Measurements from ENCODE around the gene PTK7. TPM values are rescaled to one million over a fixed set of nuclear protein-coding genes. Genes with fewer than 3 reads are reported as not detected.

The PTK7 gene
- total and polyA plus RNA-seq, 2 experiments from 2014 or later = 127 to 162 TPM

DNA sequence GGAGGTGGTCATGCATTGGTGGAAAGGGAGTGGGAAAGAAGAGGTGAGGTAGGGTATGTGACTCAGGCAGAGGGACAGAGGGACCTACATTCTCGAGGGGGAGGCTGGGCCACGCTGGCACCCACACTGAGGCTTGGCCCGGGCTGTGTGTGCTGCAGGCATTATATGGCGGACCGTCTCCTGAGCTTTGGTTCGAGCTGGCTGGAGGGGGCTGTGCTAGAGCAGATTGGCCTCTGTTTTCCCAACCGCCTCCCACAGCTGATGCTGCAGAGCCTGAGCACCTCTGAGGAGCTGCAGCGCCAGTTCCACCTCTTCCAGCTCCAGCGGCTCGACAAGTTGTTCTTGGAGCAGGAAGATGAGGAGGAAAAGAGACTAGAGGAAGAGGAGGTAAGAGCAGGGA, 129.7 kb downstream of the PTK7 start:
- Histone ChIP-seq H3K27ac (no peak overlapping the region), H3K9me2 (replicated peaks; ENCODE audit: insufficient read depth) (no peaks in the 10 kb centered on the region), H3K4me1 (ENCODE audit: insufficient read depth) (no peaks in the 10 kb centered on the region), H3K36me3 (replicated peaks; ENCODE audit: insufficient read depth, low read depth) (no peaks in the 10 kb centered on the region), H3K4me2 (no peak overlapping the region), H3K79me2 (no peaks in the 10 kb centered on the region), H3K9me3 (ENCODE audit: low read depth) (no peaks in the 10 kb centered on the region), H3K4me3 (no peak overlapping the region), H2AFZ (no peak overlapping the region), H3K27me3 (no peaks in the 10 kb centered on the region), H4K20me1 (ENCODE audit: insufficient read depth, poor library complexity, severe bottlenecking) (no peaks in the 10 kb centered on the region)
- 98% methylated on average over 10 of the region's 10 CpGs for WGBS (ENCODE audit: low lambda C conversion rate, missing lambda C conversion rate)
- TF ChIP-seq, protein P1, sequence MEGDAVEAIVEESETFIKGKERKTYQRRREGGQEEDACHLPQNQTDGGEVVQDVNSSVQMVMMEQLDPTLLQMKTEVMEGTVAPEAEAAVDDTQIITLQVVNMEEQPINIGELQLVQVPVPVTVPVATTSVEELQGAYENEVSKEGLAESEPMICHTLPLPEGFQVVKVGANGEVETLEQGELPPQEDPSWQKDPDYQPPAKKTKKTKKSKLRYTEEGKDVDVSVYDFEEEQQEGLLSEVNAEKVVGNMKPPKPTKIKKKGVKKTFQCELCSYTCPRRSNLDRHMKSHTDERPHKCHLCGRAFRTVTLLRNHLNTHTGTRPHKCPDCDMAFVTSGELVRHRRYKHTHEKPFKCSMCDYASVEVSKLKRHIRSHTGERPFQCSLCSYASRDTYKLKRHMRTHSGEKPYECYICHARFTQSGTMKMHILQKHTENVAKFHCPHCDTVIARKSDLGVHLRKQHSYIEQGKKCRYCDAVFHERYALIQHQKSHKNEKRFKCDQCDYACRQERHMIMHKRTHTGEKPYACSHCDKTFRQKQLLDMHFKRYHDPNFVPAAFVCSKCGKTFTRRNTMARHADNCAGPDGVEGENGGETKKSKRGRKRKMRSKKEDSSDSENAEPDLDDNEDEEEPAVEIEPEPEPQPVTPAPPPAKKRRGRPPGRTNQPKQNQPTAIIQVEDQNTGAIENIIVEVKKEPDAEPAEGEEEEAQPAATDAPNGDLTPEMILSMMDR (IDR thresholded peaks at IDR 0.05; ENCODE audit: poor library complexity) = no peak
- TF ChIP-seq EZH2 (IDR thresholded peaks at IDR 0.05; ENCODE audit: borderline replicate concordance) = no peak
- no peak for DNase-seq (ENCODE audit: low spot score)

DNA sequence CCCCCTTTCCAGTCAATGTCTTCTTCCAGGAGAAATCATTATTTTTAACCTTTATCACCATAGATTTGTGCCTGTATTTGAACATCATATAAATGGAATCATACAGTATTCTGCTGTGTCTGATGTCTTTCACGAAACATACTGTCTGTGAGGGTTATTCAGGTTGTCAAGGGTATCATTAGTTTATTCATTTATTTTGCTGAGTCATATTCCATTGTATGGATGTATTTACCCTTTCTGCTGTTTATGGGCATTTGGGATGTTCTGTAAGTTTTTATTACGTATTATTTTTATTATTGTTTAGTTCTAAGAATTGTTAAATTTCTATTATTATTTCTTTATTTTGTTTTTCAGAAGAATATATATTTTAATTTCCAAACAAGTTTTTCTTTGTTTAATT, 131.2 kb downstream of the PTK7 start:
- TF ChIP-seq EZH2phosphoT487 (IDR thresholded peaks at IDR 0.05; ENCODE audit: low read depth, severe bottlenecking, unreplicated experiment) (no peak), EZH2 (IDR thresholded peaks at IDR 0.05; ENCODE audit: borderline replicate concordance) (no peak)
- TF ChIP-seq, protein P1 (IDR thresholded peaks at IDR 0.05; ENCODE audit: poor library complexity) = no peak
- Histone ChIP-seq H3K4me2 (no peak overlapping the region), H3K9me3 (ENCODE audit: low read depth) (no peaks in the 10 kb centered on the region), H3K27ac (no peak overlapping the region), H3K4me3 (no peak overlapping the region), H2AFZ (no peak overlapping the region), H3K9me2 (replicated peaks; ENCODE audit: insufficient read depth) (no peaks in the 10 kb centered on the region), H3K27me3 (no peaks in the 10 kb centered on the region), H3K79me2 (no peaks in the 10 kb centered on the region), H3K4me1 (ENCODE audit: insufficient read depth) (no peaks in the 10 kb centered on the region), H4K20me1 (ENCODE audit: insufficient read depth, poor library complexity, severe bottlenecking) (no peaks in the 10 kb centered on the region), H3K36me3 (replicated peaks; ENCODE audit: insufficient read depth, low read depth) (no peaks in the 10 kb centered on the region)
- WGBS (ENCODE audit: low lambda C conversion rate, missing lambda C conversion rate) = 98% methylated on average over 2 of the region's 2 CpGs
- DNase-seq (ENCODE audit: low spot score) = no peak

Other genes starting within 250 kb of the PTK7 start
- 94.9 and 111 TPM in 2 replicates for gene RPL7L1, start 196.7 kb upstream of the PTK7 start, total RNA-seq
- 63.0 and 69.5 TPM in 2 replicates for gene RPL7L1, start 196.7 kb upstream of the PTK7 start, polyA plus RNA-seq
- not detected in 2 replicates for gene PTCRA, start 160.3 kb upstream of the PTK7 start, total RNA-seq
- gene PTCRA, start 160.3 kb upstream of the PTK7 start, polyA plus RNA-seq = not detected in 2 replicates
- gene CNPY3, start 146.8 kb upstream of the PTK7 start, total RNA-seq = 53.8 and 71.8 TPM in 2 replicates
- gene CNPY3, start 146.8 kb upstream of the PTK7 start, polyA plus RNA-seq = 137 and 152 TPM in 2 replicates
- gene GNMT, start 115.6 kb upstream of the PTK7 start, total RNA-seq = 4.4 and 6.5 TPM in 2 replicates
- 10.4 and 16.2 TPM in 2 replicates for gene GNMT, start 115.6 kb upstream of the PTK7 start, polyA plus RNA-seq
- 32.4 and 39.4 TPM in 2 replicates for gene PEX6, start 97.1 kb upstream of the PTK7 start, total RNA-seq
- gene PEX6, start 97.1 kb upstream of the PTK7 start, polyA plus RNA-seq = 36.0 and 46.1 TPM in 2 replicates
- gene PPP2R5D, start 91.7 kb upstream of the PTK7 start, total RNA-seq = 35.2 and 40.2 TPM in 2 replicates
- 28.3 and 30.8 TPM in 2 replicates for gene PPP2R5D, start 91.7 kb upstream of the PTK7 start, polyA plus RNA-seq
- gene MEA1, start 62.4 kb upstream of the PTK7 start, total RNA-seq = 72.9 and 73.3 TPM in 2 replicates
- 117 and 127 TPM in 2 replicates for gene MEA1, start 62.4 kb upstream of the PTK7 start, polyA plus RNA-seq
- gene KLHDC3, start 62.1 kb upstream of the PTK7 start, total RNA-seq = 75.5 and 90.5 TPM in 2 replicates
- gene KLHDC3, start 62.1 kb upstream of the PTK7 start, polyA plus RNA-seq = 92.0 and 99.5 TPM in 2 replicates
- 75.8 and 83.2 TPM in 2 replicates for gene RRP36, start 54.7 kb upstream of the PTK7 start, total RNA-seq
- gene RRP36, start 54.7 kb upstream of the PTK7 start, polyA plus RNA-seq = 72.5 and 73.2 TPM in 2 replicates
- gene CUL7, start 22.5 kb upstream of the PTK7 start, total RNA-seq = 46.1 and 58.2 TPM in 2 replicates
- gene CUL7, start 22.5 kb upstream of the PTK7 start, polyA plus RNA-seq = 39.2 and 46.4 TPM in 2 replicates
- gene MRPL2, start 16.9 kb upstream of the PTK7 start, total RNA-seq = 24.7 and 28.8 TPM in 2 replicates
- 68.4 and 81.8 TPM in 2 replicates for gene MRPL2, start 16.9 kb upstream of the PTK7 start, polyA plus RNA-seq
- gene KLC4, start 16.7 kb upstream of the PTK7 start, total RNA-seq = 73.4 and 73.5 TPM in 2 replicates
- gene KLC4, start 16.7 kb upstream of the PTK7 start, polyA plus RNA-seq = 67.5 and 68.9 TPM in 2 replicates
- 19.1 and 22.0 TPM in 2 replicates for gene SRF, start 95.0 kb downstream of the PTK7 start, total RNA-seq
- gene SRF, start 95.0 kb downstream of the PTK7 start, polyA plus RNA-seq = 7.4 and 9.3 TPM in 2 replicates
- 13.4 and 26.2 TPM in 2 replicates for gene CUL9, start 105.9 kb downstream of the PTK7 start, total RNA-seq
- 20.1 and 22.3 TPM in 2 replicates for gene CUL9, start 105.9 kb downstream of the PTK7 start, polyA plus RNA-seq
- 105 and 124 TPM in 2 replicates for gene DNPH1, start 153.2 kb downstream of the PTK7 start, total RNA-seq
- 136 and 153 TPM in 2 replicates for gene DNPH1, start 153.2 kb downstream of the PTK7 start, polyA plus RNA-seq
- 0.36 and 1.1 TPM in 2 replicates for gene TTBK1, start 167.2 kb downstream of the PTK7 start, total RNA-seq
- 0.34 and 0.52 TPM in 2 replicates for gene TTBK1, start 167.2 kb downstream of the PTK7 start, polyA plus RNA-seq
- gene SLC22A7, start 221.9 kb downstream of the PTK7 start, total RNA-seq = 24.3 and 31.5 TPM in 2 replicates
- 18.5 and 40.1 TPM in 2 replicates for gene SLC22A7, start 221.9 kb downstream of the PTK7 start, polyA plus RNA-seq
- gene CRIP3, start 232.5 kb downstream of the PTK7 start, total RNA-seq = 0.80 and 1.6 TPM in 2 replicates
- gene CRIP3, start 232.5 kb downstream of the PTK7 start, polyA plus RNA-seq = 1.0 and 1.5 TPM in 2 replicates

Data from hepatocyte (in vitro differentiated cells).